AG20443 (cell line): ENCODE data around the gene PIP5K1B.

ENCODE experiments used
- DNase-seq: peaks from one replicate; pipeline ENCODE4 v3.0.0; 2012; ENCODE audit warnings: low spot score, mixed read lengths

The PIP5K1B gene

GRCh38 chr9:68953771-68954170, 248.7 kb downstream of the PIP5K1B start:
- DNase-seq: no peak

GRCh38 chr9:68955330-68955729, 250.3 kb downstream of the PIP5K1B start:
- no peak for DNase-seq

GRCh38 chr9:68957479-68957878, 252.4 kb downstream of the PIP5K1B start:
- no peak for DNase-seq

- no peak for DNase-seq
Observed at GRCh38 chr9:68961587-68961986, 256.5 kb downstream of the PIP5K1B start.

GRCh38 chr9:68963416-68963815, 258.4 kb downstream of the PIP5K1B start:
- no peak for DNase-seq

- DNase-seq: no peak
Observed at GRCh38 chr9:68964102-68964541, 259.1 kb downstream of the PIP5K1B start.

- DNase-seq: no peak
Observed at GRCh38 chr9:68964765-68965164, 259.7 kb downstream of the PIP5K1B start.

- no peak for DNase-seq
Observed at GRCh38 chr9:68966496-68966944, 261.5 kb downstream of the PIP5K1B start.

GRCh38 chr9:68967800-68968199, 262.8 kb downstream of the PIP5K1B start:
- DNase-seq: no peak

- no peak for DNase-seq
Observed at GRCh38 chr9:68969538-68969937, 264.5 kb downstream of the PIP5K1B start.

GRCh38 chr9:68970151-68970550, 265.1 kb downstream of the PIP5K1B start:
- DNase-seq: no peak

- no peak for DNase-seq
Observed at GRCh38 chr9:68973619-68974018, 268.6 kb downstream of the PIP5K1B start.

GRCh38 chr9:68974431-68974830, 269.4 kb downstream of the PIP5K1B start:
- no peak for DNase-seq

GRCh38 chr9:68974901-68975300, 269.9 kb downstream of the PIP5K1B start:
- DNase-seq: no peak

- DNase-seq: no peak
Observed at GRCh38 chr9:68975365-68976043, 270.5 kb downstream of the PIP5K1B start.

GRCh38 chr9:68978066-68978465, 273.0 kb downstream of the PIP5K1B start:
- DNase-seq: no peak

GRCh38 chr9:68978501-68978900, 273.5 kb downstream of the PIP5K1B start:
- DNase-seq: no peak

- DNase-seq: no peak
Observed at GRCh38 chr9:68979538-68980314, 274.7 kb downstream of the PIP5K1B start.

- DNase-seq: no peak
Observed at GRCh38 chr9:68980341-68980914, 275.4 kb downstream of the PIP5K1B start.

- no peak for DNase-seq
Observed at GRCh38 chr9:68981789-68982188, 276.7 kb downstream of the PIP5K1B start.

GRCh38 chr9:68983008-68983411, 278.0 kb downstream of the PIP5K1B start:
- DNase-seq: no peak

GRCh38 chr9:68983522-68984424, 278.7 kb downstream of the PIP5K1B start:
- no peak for DNase-seq
